ENCODE measurements around the gene LAMA2.

LAMA2 gene

GRCh38 chr6:129359811-129360681 is 477.1 kb downstream of the LAMA2 start:
- TF ChIP-seq EP300 (IDR thresholded peaks at IDR 0.05; ENCODE audit: borderline replicate concordance), result no peak
- no peak for TF ChIP-seq EGR1 (IDR thresholded peaks at IDR 0.05)

DNA sequence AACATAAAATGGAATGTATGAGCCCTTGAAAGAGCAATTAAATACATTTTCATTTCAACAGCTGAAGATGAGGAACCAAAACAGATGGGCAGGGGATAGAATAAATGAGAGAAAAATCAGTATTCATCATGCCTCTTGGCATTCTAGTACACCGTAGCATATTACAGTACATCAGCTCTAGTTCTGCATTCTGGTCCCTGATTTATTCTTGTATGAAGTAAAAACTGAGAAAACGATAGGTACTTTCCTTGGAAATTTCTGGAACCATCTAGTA is 477.7 kb downstream of the LAMA2 start:
- TF ChIP-seq MAX (IDR thresholded peaks at IDR 0.05), result no peak
- TF ChIP-seq EGR1 (IDR thresholded peaks at IDR 0.05), result no peak
- TF ChIP-seq TCF12 (IDR thresholded peaks at IDR 0.05; ENCODE audit: low read depth), result no peak
- TF ChIP-seq CREB1 (IDR thresholded peaks at IDR 0.05; ENCODE audit: low read depth), result no peak
- no peak for TF ChIP-seq CEBPB (IDR thresholded peaks at IDR 0.05)
- no peak for TF ChIP-seq YY1 (IDR thresholded peaks at IDR 0.05; ENCODE audit: low read depth)
- no peak for TF ChIP-seq EP300 (IDR thresholded peaks at IDR 0.05; ENCODE audit: borderline replicate concordance)
- no peak for TF ChIP-seq TEAD4 (IDR thresholded peaks at IDR 0.05)
- TF ChIP-seq ZBTB7A (IDR thresholded peaks at IDR 0.05; ENCODE audit: low read depth), result no peak
- no peak for TF ChIP-seq NFIC (IDR thresholded peaks at IDR 0.05)
- TF ChIP-seq TAF1 (IDR thresholded peaks at IDR 0.05; ENCODE audit: low read depth), result no peak
- TF ChIP-seq, protein P1, sequence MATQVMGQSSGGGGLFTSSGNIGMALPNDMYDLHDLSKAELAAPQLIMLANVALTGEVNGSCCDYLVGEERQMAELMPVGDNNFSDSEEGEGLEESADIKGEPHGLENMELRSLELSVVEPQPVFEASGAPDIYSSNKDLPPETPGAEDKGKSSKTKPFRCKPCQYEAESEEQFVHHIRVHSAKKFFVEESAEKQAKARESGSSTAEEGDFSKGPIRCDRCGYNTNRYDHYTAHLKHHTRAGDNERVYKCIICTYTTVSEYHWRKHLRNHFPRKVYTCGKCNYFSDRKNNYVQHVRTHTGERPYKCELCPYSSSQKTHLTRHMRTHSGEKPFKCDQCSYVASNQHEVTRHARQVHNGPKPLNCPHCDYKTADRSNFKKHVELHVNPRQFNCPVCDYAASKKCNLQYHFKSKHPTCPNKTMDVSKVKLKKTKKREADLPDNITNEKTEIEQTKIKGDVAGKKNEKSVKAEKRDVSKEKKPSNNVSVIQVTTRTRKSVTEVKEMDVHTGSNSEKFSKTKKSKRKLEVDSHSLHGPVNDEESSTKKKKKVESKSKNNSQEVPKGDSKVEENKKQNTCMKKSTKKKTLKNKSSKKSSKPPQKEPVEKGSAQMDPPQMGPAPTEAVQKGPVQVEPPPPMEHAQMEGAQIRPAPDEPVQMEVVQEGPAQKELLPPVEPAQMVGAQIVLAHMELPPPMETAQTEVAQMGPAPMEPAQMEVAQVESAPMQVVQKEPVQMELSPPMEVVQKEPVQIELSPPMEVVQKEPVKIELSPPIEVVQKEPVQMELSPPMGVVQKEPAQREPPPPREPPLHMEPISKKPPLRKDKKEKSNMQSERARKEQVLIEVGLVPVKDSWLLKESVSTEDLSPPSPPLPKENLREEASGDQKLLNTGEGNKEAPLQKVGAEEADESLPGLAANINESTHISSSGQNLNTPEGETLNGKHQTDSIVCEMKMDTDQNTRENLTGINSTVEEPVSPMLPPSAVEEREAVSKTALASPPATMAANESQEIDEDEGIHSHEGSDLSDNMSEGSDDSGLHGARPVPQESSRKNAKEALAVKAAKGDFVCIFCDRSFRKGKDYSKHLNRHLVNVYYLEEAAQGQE (IDR thresholded peaks at IDR 0.05; ENCODE audit: low read depth), result no peak
- no peak for TF ChIP-seq FOXM1 (IDR thresholded peaks at IDR 0.05; ENCODE audit: borderline replicate concordance, low read depth)
- TF ChIP-seq USF1 (IDR thresholded peaks at IDR 0.05), result no peak
- no peak for TF ChIP-seq RAD21 (IDR thresholded peaks at IDR 0.05; ENCODE audit: low read depth)

DNA sequence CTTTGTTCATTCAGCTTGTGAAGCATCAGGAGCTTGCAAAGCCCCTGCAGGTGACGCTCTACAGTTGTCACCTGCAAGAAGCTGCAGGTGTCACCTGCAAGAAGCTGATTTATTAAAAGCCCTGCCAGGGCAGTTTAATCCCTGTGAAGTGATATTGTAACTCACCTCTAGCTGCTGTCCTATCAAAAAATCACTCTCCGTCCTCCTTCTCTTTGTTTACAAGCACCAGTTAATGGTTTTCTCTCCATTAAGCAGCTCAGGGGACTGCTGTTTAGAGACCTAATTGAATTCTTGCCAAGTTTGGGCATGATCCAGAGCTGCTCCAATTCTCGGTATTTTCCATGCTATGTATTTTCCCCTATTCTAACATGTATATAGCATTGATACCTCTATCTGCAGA is 481.1 kb downstream of the LAMA2 start:
- TF ChIP-seq NFIC (IDR thresholded peaks at IDR 0.05) (no peak), EP300 (IDR thresholded peaks at IDR 0.05; ENCODE audit: borderline replicate concordance) (no peak)

DNA sequence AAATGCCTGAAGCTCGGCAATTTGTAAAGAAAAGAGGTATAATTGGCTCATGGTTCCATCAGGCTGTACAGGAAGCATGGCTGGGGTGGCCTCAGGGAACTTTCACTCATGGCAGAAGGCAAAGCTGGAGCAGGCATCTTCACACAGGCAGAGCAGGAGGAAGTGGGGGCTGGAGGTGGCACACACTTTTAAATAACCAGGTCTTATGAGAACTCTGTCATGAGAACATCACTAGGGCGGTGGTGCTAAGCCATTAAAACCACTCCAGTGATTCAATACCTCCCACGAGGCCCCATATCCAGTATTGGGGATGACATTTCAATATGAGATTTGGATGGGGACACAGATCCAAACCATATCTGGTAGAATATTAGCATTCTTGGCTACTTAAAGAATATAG is 481.8 kb downstream of the LAMA2 start:
- TF ChIP-seq USF1 (IDR thresholded peaks at IDR 0.05) (no peak), ZBTB7A (IDR thresholded peaks at IDR 0.05; ENCODE audit: low read depth) (no peak), RAD21 (IDR thresholded peaks at IDR 0.05; ENCODE audit: low read depth) (no peak), CREB1 (IDR thresholded peaks at IDR 0.05; ENCODE audit: low read depth) (no peak), MAX (IDR thresholded peaks at IDR 0.05) (no peak), FOXM1 (IDR thresholded peaks at IDR 0.05; ENCODE audit: borderline replicate concordance, low read depth) (no peak), NFIC (IDR thresholded peaks at IDR 0.05) (no peak), TCF12 (IDR thresholded peaks at IDR 0.05; ENCODE audit: low read depth) (no peak), TEAD4 (IDR thresholded peaks at IDR 0.05) (no peak)
- TF ChIP-seq, protein P1 (IDR thresholded peaks at IDR 0.05; ENCODE audit: low read depth), result no peak

DNA sequence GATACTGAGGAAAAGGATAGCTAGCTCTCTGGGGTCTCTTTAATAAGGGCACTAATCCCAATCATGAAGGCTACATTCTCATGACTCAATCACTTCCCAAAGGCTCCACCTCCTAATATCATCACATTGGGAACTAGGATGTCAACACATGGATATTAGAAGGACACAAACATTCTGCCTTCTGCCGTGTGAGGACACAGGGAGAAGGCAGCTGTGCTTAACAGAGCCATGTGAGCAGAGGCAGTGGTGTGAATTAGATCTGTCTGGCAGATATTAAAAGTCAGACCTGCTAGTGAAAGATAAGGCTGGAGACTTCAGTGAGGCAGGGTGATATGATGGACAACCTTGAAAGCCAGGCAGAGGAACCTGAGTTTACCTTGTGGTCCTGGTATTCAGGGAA is 485.1 kb downstream of the LAMA2 start:
- TF ChIP-seq TCF12 (IDR thresholded peaks at IDR 0.05; ENCODE audit: low read depth) (no peak), CREB1 (IDR thresholded peaks at IDR 0.05; ENCODE audit: low read depth) (no peak)

DNA sequence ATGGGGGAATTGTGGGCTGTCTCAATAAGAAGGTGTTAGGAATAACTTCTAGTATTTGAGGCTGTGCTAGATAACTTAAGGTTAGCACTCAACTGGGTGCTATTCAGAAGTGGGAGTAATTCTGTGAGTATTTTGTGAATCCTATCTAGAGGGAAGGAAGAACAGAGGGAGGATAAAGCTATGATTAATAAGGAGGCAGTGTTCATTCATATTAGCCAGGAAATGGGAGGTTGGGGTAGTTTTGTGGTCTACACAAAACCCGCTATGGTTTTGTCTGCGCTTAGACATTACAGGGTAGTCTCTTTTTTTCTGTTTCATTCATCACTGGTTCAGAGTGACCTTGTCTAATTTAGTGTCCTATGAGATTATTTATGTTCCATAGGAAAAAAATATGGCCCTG is 486.0 kb downstream of the LAMA2 start:
- TF ChIP-seq CREB1 (IDR thresholded peaks at IDR 0.05; ENCODE audit: low read depth) (no peak), ZBTB7A (IDR thresholded peaks at IDR 0.05; ENCODE audit: low read depth) (no peak), NFIC (IDR thresholded peaks at IDR 0.05) (no peak), MAX (IDR thresholded peaks at IDR 0.05) (no peak), EP300 (IDR thresholded peaks at IDR 0.05; ENCODE audit: borderline replicate concordance) (no peak), EGR1 (IDR thresholded peaks at IDR 0.05) (no peak), YY1 (IDR thresholded peaks at IDR 0.05; ENCODE audit: low read depth) (no peak), FOXM1 (IDR thresholded peaks at IDR 0.05; ENCODE audit: borderline replicate concordance, low read depth) (no peak), TEAD4 (IDR thresholded peaks at IDR 0.05) (no peak), TCF12 (IDR thresholded peaks at IDR 0.05; ENCODE audit: low read depth) (no peak), USF1 (IDR thresholded peaks at IDR 0.05) (no peak), TAF1 (IDR thresholded peaks at IDR 0.05; ENCODE audit: low read depth) (no peak)
- TF ChIP-seq, protein P1 (IDR thresholded peaks at IDR 0.05; ENCODE audit: low read depth), result no peak
